HG03103 (cell line): ENCODE results near the gene AGR2.
"Not testable (repeated sequence)": the region's sequence is repeated elsewhere in the genome, so short reads cannot be mapped to it uniquely, and the experiment has no call there.

Experiments
- ATAC-seq: cut with Tn5 transposase; IDR thresholded peaks from one replicate; pipeline ENCODE4 v1.9.1; 2021; ENCODE audit warnings: low read depth; ENCODE audit not compliant: unreplicated experiment

Gene AGR2

GRCh38 chr7:16778476-16778875 is 26.3 kb downstream of the AGR2 start:
- ATAC-seq: no peak

- no peak for ATAC-seq
Observed at GRCh38 chr7:16776053-16776452, 28.7 kb downstream of the AGR2 start.

- ATAC-seq: no peak
Observed at GRCh38 chr7:16774986-16775385, 29.8 kb downstream of the AGR2 start.

GRCh38 chr7:16774294-16774693 is 30.5 kb downstream of the AGR2 start:
- no peak for ATAC-seq

- ATAC-seq: no peak
Observed at GRCh38 chr7:16773884-16774283, 30.9 kb downstream of the AGR2 start.

- no peak for ATAC-seq
Observed at GRCh38 chr7:16773326-16773725, 31.5 kb downstream of the AGR2 start.

GRCh38 chr7:16770657-16771329 is 34.0 kb downstream of the AGR2 start:
- no peak for ATAC-seq

- not testable (repeated sequence) for ATAC-seq
Observed at GRCh38 chr7:16769994-16770393, 34.8 kb downstream of the AGR2 start.

GRCh38 chr7:16765436-16765859 is 39.4 kb downstream of the AGR2 start:
- no peak for ATAC-seq

GRCh38 chr7:16764942-16765341 is 39.9 kb downstream of the AGR2 start:
- no peak for ATAC-seq

- no peak for ATAC-seq
Observed at GRCh38 chr7:16762177-16762576, 42.6 kb downstream of the AGR2 start.

- ATAC-seq: no peak
Observed at GRCh38 chr7:16759840-16760239, 45.0 kb downstream of the AGR2 start.

GRCh38 chr7:16758631-16759611 is 45.9 kb downstream of the AGR2 start:
- ATAC-seq: no peak

- no peak for ATAC-seq
Observed at GRCh38 chr7:16758036-16758435, 46.8 kb downstream of the AGR2 start.

GRCh38 chr7:16755397-16755796 is 49.4 kb downstream of the AGR2 start:
- ATAC-seq: no peak

GRCh38 chr7:16754856-16755317 is 49.9 kb downstream of the AGR2 start:
- no peak for ATAC-seq

GRCh38 chr7:16753932-16754855 is 50.6 kb downstream of the AGR2 start:
- ATAC-seq: peak; percentile 8

GRCh38 chr7:16753102-16753931 is 51.5 kb downstream of the AGR2 start, which contains the start of gene TSPAN13:
Gene TSPAN13 (plus strand): TSS chr7:16753755. CDS start chr7:16753968, 213 bp downstream.
- ATAC-seq: peak; percentile 85

- no peak for ATAC-seq
Observed at GRCh38 chr7:16747102-16747501, 57.7 kb downstream of the AGR2 start.
